ENCODE measurements around the gene CAMTA1.

DNA sequence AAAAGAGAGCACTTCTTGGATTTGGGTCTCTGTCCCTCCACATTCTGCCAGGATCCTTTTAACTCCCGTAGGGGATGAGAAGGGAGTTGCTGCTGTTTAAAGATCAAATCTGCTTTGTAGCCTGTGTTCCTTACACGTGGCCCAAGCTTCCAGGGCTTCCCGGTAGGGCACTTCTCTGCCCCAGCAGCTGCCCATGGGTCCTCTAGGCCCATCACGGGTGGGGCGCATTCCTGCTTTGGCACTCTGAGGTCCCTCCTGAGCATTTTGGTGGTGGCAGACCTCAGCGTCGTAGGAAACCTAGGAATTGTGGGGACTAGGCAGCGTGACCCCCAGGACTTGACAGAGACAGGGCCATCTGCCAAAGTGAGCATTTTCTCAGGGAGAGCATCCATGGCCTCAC, 565.5 kb downstream of the CAMTA1 start:
- TF ChIP-seq, protein P1, sequence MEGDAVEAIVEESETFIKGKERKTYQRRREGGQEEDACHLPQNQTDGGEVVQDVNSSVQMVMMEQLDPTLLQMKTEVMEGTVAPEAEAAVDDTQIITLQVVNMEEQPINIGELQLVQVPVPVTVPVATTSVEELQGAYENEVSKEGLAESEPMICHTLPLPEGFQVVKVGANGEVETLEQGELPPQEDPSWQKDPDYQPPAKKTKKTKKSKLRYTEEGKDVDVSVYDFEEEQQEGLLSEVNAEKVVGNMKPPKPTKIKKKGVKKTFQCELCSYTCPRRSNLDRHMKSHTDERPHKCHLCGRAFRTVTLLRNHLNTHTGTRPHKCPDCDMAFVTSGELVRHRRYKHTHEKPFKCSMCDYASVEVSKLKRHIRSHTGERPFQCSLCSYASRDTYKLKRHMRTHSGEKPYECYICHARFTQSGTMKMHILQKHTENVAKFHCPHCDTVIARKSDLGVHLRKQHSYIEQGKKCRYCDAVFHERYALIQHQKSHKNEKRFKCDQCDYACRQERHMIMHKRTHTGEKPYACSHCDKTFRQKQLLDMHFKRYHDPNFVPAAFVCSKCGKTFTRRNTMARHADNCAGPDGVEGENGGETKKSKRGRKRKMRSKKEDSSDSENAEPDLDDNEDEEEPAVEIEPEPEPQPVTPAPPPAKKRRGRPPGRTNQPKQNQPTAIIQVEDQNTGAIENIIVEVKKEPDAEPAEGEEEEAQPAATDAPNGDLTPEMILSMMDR (IDR thresholded peaks at IDR 0.05 in 2 of 3, conservative IDR thresholded peaks at IDR 0.05 in 1 of 3; ENCODE audit: borderline replicate concordance in 1 of 3, insufficient read depth in 1 of 3, low read depth in 2 of 3, low read length in 2 of 3) = no peak
- TF ChIP-seq CEBPB (IDR thresholded peaks at IDR 0.05; ENCODE audit: low read depth) (no peak), EZH2 (IDR thresholded peaks at IDR 0.05) (no peak), POLR2A (IDR thresholded peaks at IDR 0.05; ENCODE audit: borderline replicate concordance, extremely low read depth, insufficient read depth, insufficient read length) (no peak), SIN3A (IDR thresholded peaks at IDR 0.05; ENCODE audit: low read depth) (no peak), POLR2AphosphoS5 (IDR thresholded peaks at IDR 0.05; ENCODE audit: low read depth, low read length) (no peak), RAD21 (IDR thresholded peaks at IDR 0.05; ENCODE audit: low read depth) (no peak), CBX3 (IDR thresholded peaks at IDR 0.05; ENCODE audit: low read depth) (no peak), SP1 (IDR thresholded peaks at IDR 0.05; ENCODE audit: low read depth) (no peak)
- TF ChIP-seq, protein P2, sequence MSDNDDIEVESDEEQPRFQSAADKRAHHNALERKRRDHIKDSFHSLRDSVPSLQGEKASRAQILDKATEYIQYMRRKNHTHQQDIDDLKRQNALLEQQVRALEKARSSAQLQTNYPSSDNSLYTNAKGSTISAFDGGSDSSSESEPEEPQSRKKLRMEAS (IDR thresholded peaks at IDR 0.05) = no peak
- TF ChIP-seq, protein P3, sequence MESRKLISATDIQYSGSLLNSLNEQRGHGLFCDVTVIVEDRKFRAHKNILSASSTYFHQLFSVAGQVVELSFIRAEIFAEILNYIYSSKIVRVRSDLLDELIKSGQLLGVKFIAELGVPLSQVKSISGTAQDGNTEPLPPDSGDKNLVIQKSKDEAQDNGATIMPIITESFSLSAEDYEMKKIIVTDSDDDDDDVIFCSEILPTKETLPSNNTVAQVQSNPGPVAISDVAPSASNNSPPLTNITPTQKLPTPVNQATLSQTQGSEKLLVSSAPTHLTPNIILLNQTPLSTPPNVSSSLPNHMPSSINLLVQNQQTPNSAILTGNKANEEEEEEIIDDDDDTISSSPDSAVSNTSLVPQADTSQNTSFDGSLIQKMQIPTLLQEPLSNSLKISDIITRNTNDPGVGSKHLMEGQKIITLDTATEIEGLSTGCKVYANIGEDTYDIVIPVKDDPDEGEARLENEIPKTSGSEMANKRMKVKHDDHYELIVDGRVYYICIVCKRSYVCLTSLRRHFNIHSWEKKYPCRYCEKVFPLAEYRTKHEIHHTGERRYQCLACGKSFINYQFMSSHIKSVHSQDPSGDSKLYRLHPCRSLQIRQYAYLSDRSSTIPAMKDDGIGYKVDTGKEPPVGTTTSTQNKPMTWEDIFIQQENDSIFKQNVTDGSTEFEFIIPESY (IDR thresholded peaks at IDR 0.05; ENCODE audit: extremely low read depth, insufficient replicate concordance, low read length) = no peak
- TF ChIP-seq, protein P4, sequence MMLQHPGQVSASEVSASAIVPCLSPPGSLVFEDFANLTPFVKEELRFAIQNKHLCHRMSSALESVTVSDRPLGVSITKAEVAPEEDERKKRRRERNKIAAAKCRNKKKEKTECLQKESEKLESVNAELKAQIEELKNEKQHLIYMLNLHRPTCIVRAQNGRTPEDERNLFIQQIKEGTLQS (IDR thresholded peaks at IDR 0.05) = no peak

All from HCT116 (cell line).